BLaER1 (cell line): Measurements from ENCODE around the gene SLC30A10.
"Not testable (repeated sequence)": the region's sequence is repeated elsewhere in the genome, so short reads cannot be mapped to it uniquely, and the experiment has no call there.

Experiments used
- H3K27ac ChIP-seq: shearing (Covaris generic); formaldehyde crosslinking; 2 replicates; pipeline ENCODE4 v1.8.1; 2022
- H3K27me3 ChIP-seq: shearing (Covaris generic); formaldehyde crosslinking; 2 replicates; pipeline ENCODE4 v1.8.1; 2022
- H3K36me3 ChIP-seq: shearing (Covaris generic); formaldehyde crosslinking; 2 replicates; pipeline ENCODE4 v1.8.1; 2022
- H3K4me1 ChIP-seq: shearing (Covaris generic); formaldehyde crosslinking; 2 replicates; pipeline ENCODE4 v1.8.1; 2022
- H3K4me2 ChIP-seq: shearing (Covaris generic); formaldehyde crosslinking; 2 replicates; pipeline ENCODE4 v1.8.1; 2022
- H3K4me3 ChIP-seq: shearing (Covaris generic); formaldehyde crosslinking; 2 replicates; pipeline ENCODE4 v1.8.1; 2022
- H3K9ac ChIP-seq: shearing (Covaris generic); formaldehyde crosslinking; 2 replicates; pipeline ENCODE4 v1.8.1; 2022
- H3K9me3 ChIP-seq: shearing (Covaris generic); formaldehyde crosslinking; 2 replicates; pipeline ENCODE4 v1.8.1; 2022
- H4K20me1 ChIP-seq: shearing (Covaris generic); formaldehyde crosslinking; 2 replicates; pipeline ENCODE4 v1.8.1; 2022
- Cebpa-rat ChIP-seq: shearing (Covaris generic); IDR thresholded peaks from 2 replicates; pipeline ENCODE4 v1.8.1; 2022

Gene SLC30A10

GRCh38 chr1:219909476-219909875, 18.9 kb downstream of the SLC30A10 start:
- Histone ChIP-seq H3K4me1 (peaks cover 10% of the 10 kb centered on the region), H3K9ac (no peak overlapping the region), H3K36me3 (no peaks in the 10 kb centered on the region), H3K4me3 (no peak overlapping the region), H3K27ac (no peak overlapping the region), H4K20me1 (no peaks in the 10 kb centered on the region), H3K27me3 (no peaks in the 10 kb centered on the region), H3K4me2 (no peak overlapping the region), H3K9me3 (no peaks in the 10 kb centered on the region)
- no peak for TF ChIP-seq Cebpa-rat

GRCh38 chr1:219908170-219908569, 20.2 kb downstream of the SLC30A10 start:
- no peak overlapping the region for H3K4me2 ChIP-seq
- H3K9me3 ChIP-seq, result no peaks in the 10 kb centered on the region
- no peak overlapping the region for H3K4me3 ChIP-seq
- TF ChIP-seq Cebpa-rat, result no peak
- H3K27me3 ChIP-seq, result no peaks in the 10 kb centered on the region
- no peak overlapping the region for H3K9ac ChIP-seq
- peaks cover 10% of the 10 kb centered on the region for H3K4me1 ChIP-seq
- no peaks in the 10 kb centered on the region for H3K36me3 ChIP-seq
- no peak overlapping the region for H3K27ac ChIP-seq
- H4K20me1 ChIP-seq, result no peaks in the 10 kb centered on the region

- no peak overlapping the region for H3K27ac ChIP-seq
- H3K4me3 ChIP-seq, result no peak overlapping the region
- H3K9ac ChIP-seq, result no peak overlapping the region
- no peak for TF ChIP-seq Cebpa-rat
- peaks cover 10% of the 10 kb centered on the region for H3K4me1 ChIP-seq
- no peaks in the 10 kb centered on the region for H3K9me3 ChIP-seq
- peak overlapping the region; percentile 33 for H3K4me2 ChIP-seq
- H3K27me3 ChIP-seq, result no peaks in the 10 kb centered on the region
- no peaks in the 10 kb centered on the region for H4K20me1 ChIP-seq
- no peaks in the 10 kb centered on the region for H3K36me3 ChIP-seq
Measured at GRCh38 chr1:219907772-219908070, 20.6 kb downstream of the SLC30A10 start.

- H3K36me3 ChIP-seq, result no peaks in the 10 kb centered on the region
- TF ChIP-seq Cebpa-rat, result no peak
- peaks cover 10% of the 10 kb centered on the region for H3K4me1 ChIP-seq
- H3K9me3 ChIP-seq, result no peaks in the 10 kb centered on the region
- H3K27me3 ChIP-seq, result no peaks in the 10 kb centered on the region
- no peaks in the 10 kb centered on the region for H4K20me1 ChIP-seq
- no peak overlapping the region for H3K9ac ChIP-seq
- no peak overlapping the region for H3K4me3 ChIP-seq
- H3K4me2 ChIP-seq, result peak overlapping the region; percentile 33
- H3K27ac ChIP-seq, result no peak overlapping the region
Measured at GRCh38 chr1:219906924-219907771, 21.2 kb downstream of the SLC30A10 start.

- H4K20me1 ChIP-seq, H3K4me3 ChIP-seq, H3K4me2 ChIP-seq, H3K27ac ChIP-seq, H3K9me3 ChIP-seq, H3K36me3 ChIP-seq, H3K9ac ChIP-seq, H3K27me3 ChIP-seq: not testable (repeated sequence)
- H3K4me1 ChIP-seq, result peaks cover 10% of the 10 kb centered on the region
Measured at GRCh38 chr1:219906565-219906923, 21.8 kb downstream of the SLC30A10 start.

GRCh38 chr1:219905524-219905923, 22.8 kb downstream of the SLC30A10 start:
- H4K20me1 ChIP-seq, result no peaks in the 10 kb centered on the region
- no peak for TF ChIP-seq Cebpa-rat

GRCh38 chr1:219904934-219905333, 23.4 kb downstream of the SLC30A10 start:
- no peak overlapping the region for H3K27ac ChIP-seq
- H3K9me3 ChIP-seq, result no peaks in the 10 kb centered on the region
- no peak overlapping the region for H3K4me2 ChIP-seq
- no peaks in the 10 kb centered on the region for H4K20me1 ChIP-seq
- H3K27me3 ChIP-seq, result no peaks in the 10 kb centered on the region
- TF ChIP-seq Cebpa-rat, result no peak
- H3K9ac ChIP-seq, result no peak overlapping the region
- H3K4me3 ChIP-seq, result no peak overlapping the region
- peaks cover 10% of the 10 kb centered on the region for H3K4me1 ChIP-seq
- no peaks in the 10 kb centered on the region for H3K36me3 ChIP-seq

More at GRCh38 chr1:219905524-219905923, 22.8 kb downstream of the SLC30A10 start:
- no peak overlapping the region for H3K9ac ChIP-seq
- peaks cover 10% of the 10 kb centered on the region for H3K4me1 ChIP-seq
- H3K4me2 ChIP-seq, result no peak overlapping the region
- H3K27ac ChIP-seq, result no peak overlapping the region
- H3K27me3 ChIP-seq, result no peaks in the 10 kb centered on the region
- H3K9me3 ChIP-seq, result no peaks in the 10 kb centered on the region
- no peaks in the 10 kb centered on the region for H3K36me3 ChIP-seq
- no peak overlapping the region for H3K4me3 ChIP-seq

GRCh38 chr1:219903353-219903871, 24.9 kb downstream of the SLC30A10 start:
- no peaks in the 10 kb centered on the region for H3K27me3 ChIP-seq
- H3K4me3 ChIP-seq, result no peak overlapping the region
- no peaks in the 10 kb centered on the region for H4K20me1 ChIP-seq
- H3K9me3 ChIP-seq, result no peaks in the 10 kb centered on the region
- H3K4me1 ChIP-seq, result peaks cover 10% of the 10 kb centered on the region
- H3K4me2 ChIP-seq, result no peak overlapping the region
- no peak overlapping the region for H3K27ac ChIP-seq
- no peak overlapping the region for H3K9ac ChIP-seq
- no peak for TF ChIP-seq Cebpa-rat
- no peaks in the 10 kb centered on the region for H3K36me3 ChIP-seq

- Histone ChIP-seq H3K27me3 (no peaks in the 10 kb centered on the region), H4K20me1 (no peaks in the 10 kb centered on the region), H3K36me3 (no peaks in the 10 kb centered on the region), H3K9me3 (no peaks in the 10 kb centered on the region), H3K4me2 (no peak overlapping the region), H3K4me3 (no peak overlapping the region), H3K9ac (no peak overlapping the region), H3K27ac (no peak overlapping the region), H3K4me1 (peaks cover 10% of the 10 kb centered on the region)
- no peak for TF ChIP-seq Cebpa-rat
Measured at GRCh38 chr1:219902951-219903350, 25.4 kb downstream of the SLC30A10 start.

GRCh38 chr1:219900882-219901281, 27.5 kb downstream of the SLC30A10 start:
- no peak overlapping the region for H3K9ac ChIP-seq
- no peak for TF ChIP-seq Cebpa-rat

More at GRCh38 chr1:219900882-219901281, 27.5 kb downstream of the SLC30A10 start:
- Histone ChIP-seq H4K20me1 (no peaks in the 10 kb centered on the region), H3K27me3 (no peaks in the 10 kb centered on the region), H3K4me3 (no peak overlapping the region), H3K9me3 (no peaks in the 10 kb centered on the region), H3K4me2 (no peak overlapping the region), H3K4me1 (no peaks in the 10 kb centered on the region), H3K27ac (no peak overlapping the region), H3K36me3 (no peaks in the 10 kb centered on the region)
